IMR-90 (cell line): Measurements from ENCODE around the gene CFAP251.

Source experiments
- CEBPB ChIP-seq: IDR thresholded peaks from 2 replicates; pipeline ENCODE4 v1.6.1; 2012; ENCODE audit warnings: low read depth, low read length, improper control_type of control experiment
- CTCF ChIP-seq: conservative IDR thresholded peaks from 2 replicates; pipeline ENCODE4 v1.5.1; 2012; ENCODE audit warnings: mild to moderate bottlenecking, low read depth, low read length, improper control_type of control experiment
- POLR2A ChIP-seq: IDR thresholded peaks from 2 replicates; pipeline ENCODE4 v1.6.1; 2012; ENCODE audit warnings: mild to moderate bottlenecking, low read depth, low read length

DNA sequence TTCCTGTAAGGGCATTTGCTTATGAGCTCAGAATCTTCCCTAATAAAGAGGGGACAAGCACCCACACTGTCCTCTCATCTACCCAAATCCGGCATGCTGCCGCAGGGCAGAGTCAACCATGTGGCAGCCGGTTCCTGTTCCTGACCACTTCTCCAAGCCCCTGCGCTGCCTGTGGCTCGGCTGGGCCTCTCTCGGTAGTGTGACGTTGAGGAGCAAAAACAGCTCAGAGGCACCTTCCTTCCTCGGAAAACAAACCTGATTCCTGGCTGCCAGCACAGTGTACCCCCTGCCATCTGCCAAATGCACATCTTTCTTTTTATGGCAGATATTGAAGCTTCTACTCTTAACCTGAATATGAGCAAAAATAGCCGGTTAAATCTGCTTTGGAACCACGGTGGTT is 50.5 kb downstream of the CFAP251 start:
- TF ChIP-seq CEBPB (no peak), CTCF (no peak), POLR2A (no peak)
